SK-N-MC (cell line): Measurements from ENCODE around the gene MMP2.

Experiments used
- DNase-seq: peaks from one replicate; pipeline ENCODE4 v3.0.0-alpha.2; 2011; ENCODE audit warnings: low read depth, low spot score
- H3K27ac ChIP-seq: fragments of 200-600 bp; sonication (generic); 2 replicates; pipeline ENCODE4 v1.5.1; 2016; ENCODE audit warnings: mixed run types
- H3K36me3 ChIP-seq: fragments of 200-600 bp; sonication (generic); 2 replicates; pipeline ENCODE4 v1.6.1; 2017; ENCODE audit warnings: antibody characterized with exemption, low read length, mixed read lengths; ENCODE audit not compliant: insufficient read depth
- H3K4me3 ChIP-seq: fragments of 200-600 bp; sonication (generic); 2 replicates; pipeline ENCODE4 v1.5.1; 2016
- H3K9ac ChIP-seq: fragments of 200-600 bp; sonication (generic); 2 replicates; pipeline ENCODE4 v1.8.0; 2017; ENCODE audit warnings: mixed run types, mixed read lengths; ENCODE audit not compliant: insufficient read length
- H3K9me3 ChIP-seq: fragments of 200-600 bp; sonication (generic); 2 replicates; pipeline ENCODE4 v1.6.1; 2017; ENCODE audit warnings: low read depth, mild to moderate bottlenecking, antibody characterized with exemption, low read length, moderate library complexity, mixed read lengths
- EZH2 ChIP-seq: fragments of 200-600 bp; sonication (generic); IDR thresholded peaks from one replicate; pipeline ENCODE4 v1.6.1; 2017; ENCODE audit warnings: antibody characterized with exemption
- FOXP2 ChIP-seq: optimal IDR thresholded peaks from 2 replicates; pipeline ENCODE3; 2011; ENCODE audit warnings: mild to moderate bottlenecking, moderate library complexity; ENCODE audit not compliant: insufficient read depth; ENCODE audit errors: extremely low read length, control extremely low read depth
- POLR2AphosphoS5 ChIP-seq: IDR thresholded peaks from 2 replicates; pipeline ENCODE4 v1.6.1; 2012; ENCODE audit warnings: mild to moderate bottlenecking, low read depth, low read length, borderline replicate concordance

MMP2 gene

DNA sequence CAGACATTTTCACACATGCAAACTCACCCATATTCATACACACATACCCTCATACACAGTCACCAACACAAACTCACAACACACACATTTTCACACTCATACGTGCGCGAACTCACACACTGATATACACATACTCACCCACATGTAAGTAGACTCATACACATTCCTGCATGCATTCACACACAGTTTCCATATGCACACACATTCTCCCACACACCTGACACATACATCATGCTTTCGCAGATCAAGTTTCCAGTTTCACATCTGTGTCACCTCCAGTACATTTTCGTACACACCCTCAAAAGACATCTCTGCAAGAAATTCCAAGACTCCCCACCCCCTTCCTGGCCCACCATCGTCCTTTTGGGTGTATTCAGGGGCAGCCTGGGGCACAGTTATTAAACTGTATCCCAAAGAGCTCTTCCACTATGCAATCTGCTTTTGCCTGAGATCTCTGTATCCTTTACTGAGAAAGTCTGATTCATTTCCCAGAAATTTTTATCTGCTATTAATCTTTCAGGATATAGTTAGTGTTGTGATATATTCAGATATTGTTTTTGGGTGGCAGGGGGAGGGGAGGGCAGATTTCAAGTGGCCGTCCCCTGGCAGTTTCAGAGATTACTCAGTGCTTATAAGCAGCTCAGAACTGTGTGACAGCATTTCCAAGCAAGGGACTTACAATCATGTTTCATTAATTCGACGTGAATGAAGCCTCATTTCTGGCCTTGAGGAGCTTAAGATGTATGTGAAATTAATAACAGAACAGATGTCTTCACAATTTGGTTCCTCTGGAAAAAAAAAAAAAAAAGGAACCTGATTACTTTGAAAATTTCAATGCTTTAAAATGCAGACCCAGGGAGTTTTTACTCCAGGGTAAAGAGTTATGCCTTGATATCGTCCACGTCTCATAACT lies 35.3 kb upstream of the MMP2 start:
- Histone ChIP-seq H3K4me3 (no peak overlapping the region), H3K9ac (no peak overlapping the region), H3K36me3 (no peaks in the 10 kb centered on the region), H3K27ac (no peak overlapping the region), H3K9me3 (no peaks in the 10 kb centered on the region)
- TF ChIP-seq POLR2AphosphoS5: no peak
- TF ChIP-seq FOXP2: no peak
- TF ChIP-seq EZH2: no peak
- no peak for DNase-seq

DNA sequence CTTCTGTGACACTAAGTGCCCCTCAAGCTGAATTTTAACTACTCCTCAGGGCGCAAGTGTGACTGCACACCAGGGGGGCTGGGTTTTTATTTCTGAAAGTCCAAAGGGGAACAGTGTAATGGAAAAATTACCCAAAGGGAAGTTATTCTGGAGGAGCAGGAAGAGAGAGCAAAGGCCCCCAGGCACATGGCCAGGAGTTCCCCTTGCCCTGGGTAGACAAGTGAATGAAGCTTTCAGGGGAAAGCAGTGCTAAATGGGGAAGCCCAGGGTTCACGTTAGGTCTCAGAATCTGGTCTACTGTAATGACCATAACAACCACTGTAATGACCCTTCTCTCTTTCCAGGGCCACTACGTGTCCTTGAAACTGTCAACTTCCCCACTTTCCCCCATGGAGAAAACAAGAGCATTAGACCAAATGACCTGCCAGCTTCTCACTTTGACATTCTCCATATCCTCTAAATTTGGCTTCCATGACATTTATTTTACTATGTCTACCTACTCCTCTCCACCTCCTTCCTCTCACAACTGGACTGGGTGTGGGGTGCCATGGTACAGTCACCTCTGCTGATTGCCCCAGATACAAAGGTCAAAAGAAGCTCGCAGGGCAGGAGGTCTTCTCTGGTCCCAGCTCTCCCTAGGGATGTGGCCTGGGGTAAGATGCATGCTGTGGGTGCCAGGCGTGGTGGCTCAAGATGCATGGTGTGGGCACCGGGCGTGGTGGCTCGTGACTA lies 34.1 kb upstream of the MMP2 start:
- Histone ChIP-seq H3K4me3 (no peak overlapping the region), H3K36me3 (no peaks in the 10 kb centered on the region), H3K27ac (no peak overlapping the region), H3K9ac (no peak overlapping the region), H3K9me3 (no peaks in the 10 kb centered on the region)
- no peak for DNase-seq
- TF ChIP-seq POLR2AphosphoS5: no peak
- no peak for TF ChIP-seq FOXP2
- TF ChIP-seq EZH2: no peak

DNA sequence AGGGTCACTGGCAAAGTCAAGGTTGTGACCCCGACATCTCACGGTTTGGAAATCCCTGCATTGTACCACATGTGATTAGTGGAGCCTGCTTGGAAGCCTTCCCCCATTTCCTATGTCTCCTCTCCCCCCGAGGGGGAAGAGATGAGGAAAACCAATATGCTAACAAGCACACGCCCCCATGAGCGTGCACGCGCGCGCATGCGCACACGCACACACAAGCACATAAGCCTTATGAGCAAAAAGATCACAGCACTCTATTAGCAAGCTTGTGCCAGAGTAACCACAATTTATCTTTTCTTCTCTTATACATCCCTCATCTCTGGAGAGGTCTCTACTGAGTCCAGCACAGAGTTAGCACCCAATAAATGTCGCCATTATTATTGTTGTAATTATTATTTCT lies 31.8 kb upstream of the MMP2 start:
- H3K36me3 ChIP-seq: no peaks in the 10 kb centered on the region
- no peaks in the 10 kb centered on the region for H3K9me3 ChIP-seq
- TF ChIP-seq FOXP2 (no peak), POLR2AphosphoS5 (no peak), EZH2 (no peak)
- H3K4me3 ChIP-seq: no peak overlapping the region
- no peak for DNase-seq
- no peak overlapping the region for H3K27ac ChIP-seq
- H3K9ac ChIP-seq: no peak overlapping the region

DNA sequence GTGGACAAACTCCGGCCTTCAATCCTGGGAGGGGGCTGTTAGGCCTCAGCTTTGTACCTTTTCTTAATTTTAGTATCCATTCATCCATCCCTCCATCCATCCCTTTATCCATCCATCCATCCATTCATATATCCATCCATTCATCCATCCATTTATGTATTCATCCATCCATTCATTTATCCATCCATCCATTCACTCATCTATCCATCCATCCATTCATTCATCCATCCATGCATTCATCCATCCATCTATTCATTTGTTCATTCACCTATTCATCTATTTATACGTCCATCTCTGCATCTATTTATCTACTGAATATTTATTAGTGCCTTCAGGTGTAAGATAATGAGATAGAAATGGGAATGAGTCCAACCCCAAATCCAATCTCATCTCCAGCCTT lies 26.0 kb upstream of the MMP2 start:
- Histone ChIP-seq H3K9ac (no peak overlapping the region), H3K27ac (no peak overlapping the region), H3K36me3 (no peaks in the 10 kb centered on the region), H3K9me3 (no peaks in the 10 kb centered on the region), H3K4me3 (no peak overlapping the region)
- TF ChIP-seq EZH2: no peak
- TF ChIP-seq POLR2AphosphoS5: no peak
- TF ChIP-seq FOXP2: no peak
- no peak for DNase-seq

DNA sequence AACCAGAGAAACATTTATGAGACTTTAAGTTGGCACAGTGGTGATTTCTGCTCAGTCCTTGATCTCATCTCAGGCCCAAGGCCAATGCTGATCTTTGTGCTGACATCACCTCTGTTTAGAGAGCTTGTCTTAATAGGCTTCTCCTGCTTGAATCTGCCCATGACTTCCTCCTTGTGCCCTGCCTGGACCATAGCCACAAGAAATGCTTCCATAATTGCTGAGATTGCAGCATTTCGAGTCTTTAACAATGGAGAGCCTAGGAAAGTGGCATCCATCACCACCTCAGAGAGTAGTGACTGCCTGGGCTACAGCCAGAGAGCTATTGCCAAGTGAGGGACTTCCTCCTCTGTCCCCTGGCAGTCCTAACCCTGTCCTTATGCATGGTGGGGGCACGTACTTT lies 25.1 kb upstream of the MMP2 start:
- Histone ChIP-seq H3K27ac (no peak overlapping the region), H3K36me3 (no peaks in the 10 kb centered on the region), H3K4me3 (no peak overlapping the region), H3K9me3 (no peaks in the 10 kb centered on the region), H3K9ac (no peak overlapping the region)
- DNase-seq: no peak
- no peak for TF ChIP-seq EZH2

DNA sequence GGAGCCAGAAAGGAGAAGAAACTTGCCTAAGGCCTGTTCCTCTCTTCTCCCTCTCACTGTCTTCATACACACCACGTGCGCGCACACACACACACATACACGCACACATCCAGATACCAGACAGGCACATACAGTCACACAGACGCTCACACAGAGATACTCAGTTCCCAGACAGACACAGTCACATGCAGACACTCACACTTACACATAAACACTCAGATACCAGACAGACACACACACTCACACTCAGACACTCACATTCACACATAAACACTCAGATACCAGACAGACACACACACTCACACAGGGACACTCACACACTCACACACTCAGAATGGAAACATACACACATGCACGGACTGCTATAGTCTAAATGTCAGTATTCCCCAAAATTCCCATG lies 24.1 kb upstream of the MMP2 start:
- Histone ChIP-seq H3K36me3 (no peaks in the 10 kb centered on the region), H3K27ac (no peak overlapping the region), H3K9me3 (no peaks in the 10 kb centered on the region), H3K4me3 (no peak overlapping the region), H3K9ac (no peak overlapping the region)
- no peak for DNase-seq
- TF ChIP-seq POLR2AphosphoS5 (no peak), EZH2 (no peak), FOXP2 (no peak)

DNA sequence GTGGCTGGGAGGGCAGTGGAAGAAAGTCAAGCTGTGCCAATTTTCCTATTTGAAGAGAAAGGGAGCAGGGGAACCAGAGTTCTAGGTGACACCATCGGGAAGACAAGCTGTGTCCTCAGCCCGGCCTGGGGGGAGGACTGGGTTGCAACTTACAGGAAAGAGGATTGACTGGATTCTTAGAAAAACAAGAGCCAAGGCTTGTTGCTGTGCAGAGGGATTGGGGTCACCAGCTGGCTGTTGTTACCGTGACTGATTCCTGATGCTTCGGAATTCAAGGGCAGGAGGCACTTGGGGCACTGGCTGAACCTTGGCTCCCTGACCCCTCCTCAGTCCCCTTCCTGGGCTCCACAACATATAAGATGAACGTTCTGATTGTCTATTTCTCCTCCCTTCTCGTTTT lies 16.8 kb upstream of the MMP2 start:
- Histone ChIP-seq H3K36me3 (no peaks in the 10 kb centered on the region), H3K9me3 (no peaks in the 10 kb centered on the region), H3K9ac (no peak overlapping the region), H3K27ac (no peak overlapping the region), H3K4me3 (no peak overlapping the region)
- DNase-seq: no peak
- no peak for TF ChIP-seq FOXP2
- TF ChIP-seq POLR2AphosphoS5: no peak

DNA sequence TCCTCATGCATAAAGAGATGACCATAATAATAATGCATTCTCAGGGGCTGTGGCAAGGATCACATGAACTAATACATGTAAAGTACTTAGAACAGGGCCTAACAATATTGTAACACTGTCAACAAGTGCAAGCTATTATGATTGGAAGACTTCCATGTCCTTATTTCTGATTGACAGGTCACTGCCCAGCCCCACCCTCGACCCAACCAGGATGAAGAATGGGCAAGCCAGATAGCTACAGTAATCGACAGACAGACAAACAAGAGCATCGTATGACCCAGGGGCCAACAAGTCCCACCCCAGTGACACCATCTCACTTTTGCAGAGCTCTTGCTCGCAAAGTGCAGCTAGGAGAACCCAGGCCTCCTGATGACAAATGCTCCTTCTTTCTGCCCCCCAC lies 14.6 kb upstream of the MMP2 start:
- no peaks in the 10 kb centered on the region for H3K36me3 ChIP-seq
- no peak for DNase-seq
- H3K9me3 ChIP-seq: no peaks in the 10 kb centered on the region
- no peak overlapping the region for H3K27ac ChIP-seq
- TF ChIP-seq EZH2 (no peak), POLR2AphosphoS5 (no peak), FOXP2 (no peak)
- H3K9ac ChIP-seq: no peak overlapping the region
- H3K4me3 ChIP-seq: no peak overlapping the region
